NCI-H2107 treated with DMSO at 0.1 percent for 48 hours (cell line): ENCODE measurements around the gene NCOR1.
"Not testable (repeated sequence)": the region's sequence is repeated elsewhere in the genome, so short reads cannot be mapped to it uniquely, and the experiment has no call there.

ENCODE experiments used
- DNase-seq: peaks from one replicate; lab custom pipeline; 2025; ENCODE audit not compliant: unreplicated experiment; lab: John Stamatoyannopoulos, UW

Gene NCOR1

GRCh38 chr17:16152326-16152725 lies 63.0 kb downstream of the NCOR1 start:
- not testable (repeated sequence) for DNase-seq

GRCh38 chr17:16150251-16150856 lies 65.0 kb downstream of the NCOR1 start:
- DNase-seq = no peak

GRCh38 chr17:16148596-16148995 lies 66.7 kb downstream of the NCOR1 start:
- no peak for DNase-seq

- not testable (repeated sequence) for DNase-seq
Measured at GRCh38 chr17:16145319-16145890, 69.9 kb downstream of the NCOR1 start.

DNA sequence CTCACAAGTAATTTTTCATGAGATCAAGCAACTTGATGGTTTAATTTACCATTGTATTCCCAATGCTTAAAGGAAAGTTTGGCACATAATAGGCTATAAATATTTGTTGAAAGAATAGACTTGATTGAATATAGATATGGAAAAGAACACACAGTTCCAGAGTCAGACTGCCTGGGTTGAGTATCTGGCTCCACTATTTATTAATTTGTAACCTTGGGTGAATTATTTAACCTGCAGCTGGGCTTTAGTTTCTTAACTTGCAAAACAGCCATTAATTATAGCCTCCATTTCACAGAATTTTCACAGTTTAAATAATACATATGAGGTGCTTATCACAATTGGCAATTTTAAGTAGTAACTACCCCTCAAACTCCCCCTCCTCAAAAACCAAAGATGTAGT lies 73.6 kb downstream of the NCOR1 start:
- DNase-seq = no peak

DNA sequence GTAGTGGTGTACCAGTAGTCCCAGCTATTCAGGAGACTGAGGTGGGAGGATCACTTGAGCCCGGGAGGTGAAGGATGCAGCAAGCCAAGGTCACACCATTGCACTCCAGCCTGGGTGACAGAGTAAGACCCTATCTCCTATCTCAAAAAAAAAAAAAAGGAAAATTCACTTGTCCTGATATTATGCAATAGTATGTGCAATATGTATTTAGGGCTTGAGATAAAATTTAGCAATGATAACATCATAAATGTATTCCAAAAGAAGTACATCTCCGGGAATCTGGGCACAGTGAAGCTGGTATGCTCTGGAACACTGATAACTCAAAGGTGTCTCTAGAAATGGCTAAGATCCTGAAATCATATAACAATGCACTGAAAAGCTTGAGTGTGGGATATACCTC lies 74.5 kb downstream of the NCOR1 start:
- no peak for DNase-seq

- DNase-seq = no peak
Measured at GRCh38 chr17:16135461-16135860, 79.9 kb downstream of the NCOR1 start.

DNA sequence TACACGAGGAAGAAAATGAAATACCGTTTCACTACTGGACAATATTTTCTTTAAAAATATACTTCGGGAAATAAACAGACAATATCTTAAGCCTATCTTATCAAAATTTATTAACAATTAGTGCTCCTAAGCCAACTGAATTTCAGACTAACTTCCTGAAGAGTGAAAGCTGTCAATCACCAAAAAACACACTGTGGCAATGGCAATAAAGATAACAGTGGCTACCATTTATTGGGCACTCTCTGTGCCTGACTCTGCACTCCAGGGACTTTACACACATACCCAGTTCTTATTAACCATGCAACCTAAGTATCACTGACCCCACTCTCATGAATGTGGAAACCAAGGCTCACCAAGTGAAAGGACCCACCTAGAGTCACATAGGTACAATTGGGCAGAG lies 83.7 kb downstream of the NCOR1 start:
- no peak for DNase-seq

GRCh38 chr17:16129441-16130205 lies 85.7 kb downstream of the NCOR1 start:
- DNase-seq = no peak

DNA sequence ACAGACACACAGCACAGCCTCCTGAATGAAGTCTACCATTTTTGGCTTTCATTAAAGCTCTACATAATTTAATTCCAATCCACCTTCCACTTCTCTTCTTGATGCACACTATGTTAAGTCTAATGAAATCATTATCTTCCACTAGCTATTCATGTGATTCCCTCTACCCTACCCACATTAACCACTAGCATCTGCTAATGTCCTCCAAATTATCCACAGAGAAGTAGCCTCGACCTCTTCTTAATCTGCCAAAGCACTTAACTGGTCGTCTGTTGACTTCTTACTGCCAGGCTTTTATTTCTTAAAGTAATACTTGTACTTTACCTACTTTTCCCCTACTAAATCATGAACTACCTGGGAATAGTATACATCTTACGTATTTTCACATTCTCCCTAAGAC lies 91.8 kb downstream of the NCOR1 start:
- DNase-seq = no peak

GRCh38 chr17:16122697-16123434 lies 92.5 kb downstream of the NCOR1 start:
- no peak for DNase-seq

GRCh38 chr17:16121915-16122314 lies 93.4 kb downstream of the NCOR1 start:
- DNase-seq = no peak

GRCh38 chr17:16120937-16121336 lies 94.4 kb downstream of the NCOR1 start:
- no peak for DNase-seq

DNA sequence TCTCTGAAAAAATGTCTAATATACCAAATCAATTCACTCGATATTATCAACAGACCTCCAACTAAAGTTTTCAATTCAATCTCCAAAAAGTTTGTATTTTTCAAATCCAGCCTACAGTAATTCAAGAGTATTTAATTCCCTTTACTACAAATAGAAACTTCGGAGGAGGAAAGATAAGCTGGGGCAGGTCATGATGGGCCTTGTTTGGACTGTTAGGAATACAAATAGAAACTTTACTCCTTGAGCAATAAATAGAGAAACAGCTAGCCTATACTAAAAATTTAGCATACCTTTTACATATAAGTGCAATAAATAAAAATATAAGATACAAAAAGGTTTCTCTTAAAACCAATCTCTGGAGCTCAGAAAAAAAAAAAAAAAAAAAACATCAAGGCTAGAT lies 98.2 kb downstream of the NCOR1 start:
- DNase-seq = no peak

DNA sequence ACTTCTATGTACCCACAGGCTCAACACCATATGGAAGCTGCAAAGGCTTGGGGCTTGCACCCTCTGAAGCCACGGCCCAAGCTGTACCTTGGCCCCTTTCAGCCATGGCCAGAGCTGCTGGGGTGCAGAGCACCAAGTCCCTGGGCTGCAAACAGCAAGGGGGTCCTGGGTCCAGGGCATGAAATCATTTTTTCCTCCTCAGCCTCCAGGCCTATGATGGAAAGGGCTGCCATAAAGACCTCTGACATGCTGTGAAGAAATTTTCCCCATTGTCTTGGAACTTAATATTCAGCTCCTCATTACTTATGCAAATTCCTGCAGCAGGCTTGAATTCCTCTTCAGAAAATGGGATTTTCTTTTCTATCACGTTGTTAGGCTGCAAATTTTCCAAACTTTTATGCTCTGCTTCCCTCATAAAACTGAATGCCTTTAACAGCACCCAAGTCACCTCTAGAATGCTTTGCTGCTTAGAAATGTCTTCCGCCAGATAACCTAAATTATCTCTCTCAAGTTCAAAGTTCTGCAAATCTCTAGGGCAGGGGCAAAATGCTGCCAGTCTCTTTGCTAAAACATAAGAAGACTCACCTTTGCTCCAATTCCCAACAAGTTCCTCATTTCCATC lies 100.1 kb downstream of the NCOR1 start:
- DNase-seq = not testable (repeated sequence)

DNA sequence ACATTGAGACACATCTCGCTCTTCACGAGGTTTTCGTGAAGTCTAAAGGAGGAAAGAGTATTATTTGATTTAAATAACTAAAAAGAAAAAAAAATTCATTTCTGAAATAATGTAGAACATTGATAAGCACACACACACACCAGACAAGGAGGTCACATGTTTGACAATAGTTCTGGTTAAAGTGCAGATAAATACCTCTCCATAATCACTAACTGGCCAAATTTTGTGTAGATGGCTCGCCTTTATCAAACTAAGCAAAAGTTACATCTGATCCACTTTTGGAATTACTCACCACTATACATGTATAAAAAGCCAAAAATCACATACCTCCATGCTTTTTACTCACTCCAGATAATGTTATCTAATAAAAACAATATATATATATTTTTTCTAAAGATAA lies 106.5 kb downstream of the NCOR1 start:
- no peak for DNase-seq

DNA sequence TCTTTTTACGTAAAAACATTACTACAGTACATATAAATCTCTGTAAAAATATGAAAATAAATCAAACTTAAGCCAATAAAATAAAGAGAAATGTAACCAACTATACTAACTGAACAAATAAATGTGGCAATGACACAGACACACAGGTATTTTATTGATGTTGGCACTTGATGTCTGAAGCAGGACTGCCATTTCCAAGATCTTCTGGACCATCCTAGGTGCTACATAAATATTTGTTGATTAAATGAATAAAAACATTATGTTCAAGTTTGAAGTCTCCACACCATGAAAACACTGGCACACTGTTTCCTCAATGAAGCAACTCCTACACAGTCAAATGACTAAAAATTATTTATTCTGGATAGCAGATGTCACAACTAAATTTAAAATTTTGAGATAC lies 106.9 kb downstream of the NCOR1 start:
- DNase-seq = no peak

DNA sequence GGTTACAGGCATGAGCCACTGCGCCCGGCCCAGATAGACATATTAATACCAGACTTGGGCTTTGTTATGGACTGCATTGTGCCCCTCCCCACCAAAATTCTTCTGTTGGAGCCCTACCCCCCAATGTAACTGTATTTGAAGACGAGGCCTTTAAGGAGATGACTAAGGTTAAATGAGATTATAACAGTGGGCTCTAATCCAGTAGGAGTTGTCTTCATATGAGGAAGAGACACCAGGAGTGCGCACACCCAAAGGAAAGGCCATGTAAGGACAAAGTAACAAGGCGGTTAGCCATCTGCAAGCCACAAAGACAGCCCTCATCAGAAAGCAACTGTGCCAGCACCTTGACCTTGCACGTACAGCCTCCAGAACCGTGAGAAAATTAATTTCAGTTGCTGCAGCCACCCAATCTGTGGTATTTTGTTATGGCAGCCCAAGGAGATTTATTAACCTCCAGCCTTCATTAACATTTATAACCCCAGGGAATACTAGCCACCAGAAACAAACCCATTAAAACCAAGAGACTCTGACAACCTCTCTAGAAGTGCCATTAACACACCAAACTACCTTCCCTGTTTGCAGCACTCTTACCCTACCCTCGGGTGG lies 108.1 kb downstream of the NCOR1 start:
- no peak for DNase-seq

- DNase-seq = no peak
Measured at GRCh38 chr17:16106161-16106891, 109.0 kb downstream of the NCOR1 start.

GRCh38 chr17:16104189-16104588 lies 111.1 kb downstream of the NCOR1 start:
- DNase-seq = no peak
